KBM-7 (cell line): ENCODE measurements around the gene KIAA0753.
"Not testable (repeated sequence)": the region's sequence is repeated elsewhere in the genome, so short reads cannot be mapped to it uniquely, and the experiment has no call there.

Experiments
- DNase-seq: peaks from one replicate; pipeline ENCODE4 v3.0.0-alpha.2; 2015
- in situ Hi-C: fragments of 300-500 bp; cut with MboI; formaldehyde crosslinking; loops from 2 replicates; pipeline ENCODE4 v1.14.3; 2020; ENCODE audit warnings: low sequenced_read_pairs, low pct_unique_long_range_greater_than_20kb, mixed read lengths

Gene KIAA0753

GRCh38 chr17:6623941-6624340 lies 16.6 kb downstream of the KIAA0753 start:
- in situ Hi-C loops: no loop called here

GRCh38 chr17:6611231-6611630 lies 29.3 kb downstream of the KIAA0753 start:
- DNase-seq: no peak
- in situ Hi-C loops: no loop called here

More at GRCh38 chr17:6623941-6624340, 16.6 kb downstream of the KIAA0753 start:
- DNase-seq: no peak

GRCh38 chr17:6610011-6610410 lies 30.5 kb downstream of the KIAA0753 start:
- in situ Hi-C loops: no loop called here
- no peak for DNase-seq

- DNase-seq: no peak
- in situ Hi-C loops: no loop called here
Observed at GRCh38 chr17:6608321-6608720, 32.2 kb downstream of the KIAA0753 start.

GRCh38 chr17:6605142-6605541 lies 35.4 kb downstream of the KIAA0753 start:
- DNase-seq: no peak
- in situ Hi-C loops: no loop called here

GRCh38 chr17:6603744-6604325 lies 36.7 kb downstream of the KIAA0753 start:
- in situ Hi-C loops: no loop called here

GRCh38 chr17:6602141-6602540 lies 38.4 kb downstream of the KIAA0753 start:
- in situ Hi-C loops: no loop called here

More at GRCh38 chr17:6603744-6604325, 36.7 kb downstream of the KIAA0753 start:
- no peak for DNase-seq

GRCh38 chr17:6599364-6599763 lies 41.1 kb downstream of the KIAA0753 start:
- in situ Hi-C loops: no loop called here
- DNase-seq: peak; percentile 78

More at GRCh38 chr17:6602141-6602540, 38.4 kb downstream of the KIAA0753 start:
- DNase-seq: no peak

- DNase-seq: no peak
- in situ Hi-C loops: no loop called here
Observed at GRCh38 chr17:6597727-6598126, 42.8 kb downstream of the KIAA0753 start.

GRCh38 chr17:6596941-6597340 lies 43.6 kb downstream of the KIAA0753 start:
- no peak for DNase-seq

GRCh38 chr17:6596511-6596910 lies 44.0 kb downstream of the KIAA0753 start:
- in situ Hi-C loops: no loop called here
- DNase-seq: no peak

More at GRCh38 chr17:6596941-6597340, 43.6 kb downstream of the KIAA0753 start:
- in situ Hi-C loops: no loop called here

- in situ Hi-C loops: no loop called here
- DNase-seq: no peak
Observed at GRCh38 chr17:6596081-6596480, 44.4 kb downstream of the KIAA0753 start.

GRCh38 chr17:6593371-6593770 lies 47.1 kb downstream of the KIAA0753 start:
- in situ Hi-C loops, DNase-seq: not testable (repeated sequence)

GRCh38 chr17:6592173-6592572 lies 48.3 kb downstream of the KIAA0753 start:
- in situ Hi-C loops: no loop called here
- no peak for DNase-seq

GRCh38 chr17:6591599-6592158 lies 48.8 kb downstream of the KIAA0753 start:
- DNase-seq: no peak
- in situ Hi-C loops: no loop called here

GRCh38 chr17:6589266-6589946 lies 51.1 kb downstream of the KIAA0753 start:
- in situ Hi-C loops: no loop called here
- DNase-seq: no peak

- in situ Hi-C loops: no loop called here
- DNase-seq: no peak
Observed at GRCh38 chr17:6588165-6588564, 52.3 kb downstream of the KIAA0753 start.

GRCh38 chr17:6587310-6587709 lies 53.2 kb downstream of the KIAA0753 start:
- DNase-seq: no peak
- in situ Hi-C loops: no loop called here

- in situ Hi-C loops: no loop called here
- DNase-seq: no peak
Observed at GRCh38 chr17:6583411-6583810, 57.1 kb downstream of the KIAA0753 start.

GRCh38 chr17:6580625-6581024 lies 59.9 kb downstream of the KIAA0753 start:
- DNase-seq: no peak
- in situ Hi-C loops: no loop called here
